ENCODE measurements around the gene TRIOBP. TPM values are rescaled to one million over a fixed set of nuclear protein-coding genes. Genes with fewer than 3 reads are reported as not detected.

Gene TRIOBP
- total and polyA plus RNA-seq, 2 of the 13 experiments (the other 11 are each of a cell fraction or from before 2014, with no cell fraction given): 6.1 to 15.4 TPM

- TF ChIP-seq ZNF770 (CRISPR knock-in tag; IDR thresholded peaks at IDR 0.05): peak; percentile 20; the same call in 1 of the 2 replicates
- TF ChIP-seq ELF4 (CRISPR knock-in tag; IDR thresholded peaks at IDR 0.05; ENCODE audit: borderline replicate concordance): no peak
- TF ChIP-seq ZNF326 (CRISPR knock-in tag; IDR thresholded peaks at IDR 0.05; ENCODE audit: borderline replicate concordance): no peak
- no peak for TF ChIP-seq ZUFSP (CRISPR knock-in tag; IDR thresholded peaks at IDR 0.05; ENCODE audit: borderline replicate concordance)
- TF ChIP-seq MAF1 (CRISPR knock-in tag; IDR thresholded peaks at IDR 0.05; ENCODE audit: borderline replicate concordance): no peak
- TF ChIP-seq ZNF235 (CRISPR knock-in tag; IDR thresholded peaks at IDR 0.05; ENCODE audit: borderline replicate concordance): no peak
- no peak for TF ChIP-seq BCLAF1 (IDR thresholded peaks at IDR 0.05)
- no peak for TF ChIP-seq NFIB (CRISPR knock-in tag; IDR thresholded peaks at IDR 0.05; ENCODE audit: borderline replicate concordance)
- TF ChIP-seq WIZ (CRISPR knock-in tag; IDR thresholded peaks at IDR 0.05): no peak
- TF ChIP-seq IKZF5 (CRISPR knock-in tag; IDR thresholded peaks at IDR 0.05): no peak
- TF ChIP-seq ZNF263 (CRISPR knock-in tag; IDR thresholded peaks at IDR 0.05): peak; percentile 67
- TF ChIP-seq SALL1 (CRISPR knock-in tag; IDR thresholded peaks at IDR 0.05): peak; percentile 70
- peak; percentile 34; the same call in 1 of the 2 replicates for TF ChIP-seq BCL6 (CRISPR knock-in tag; IDR thresholded peaks at IDR 0.05)
- no peak for TF ChIP-seq KDM5B (CRISPR knock-in tag; IDR thresholded peaks at IDR 0.05; ENCODE audit: borderline replicate concordance)
- TF ChIP-seq KAT2B (IDR thresholded peaks at IDR 0.05; ENCODE audit: borderline replicate concordance, low read depth, low read length): no peak
- TF ChIP-seq ZNF331 (CRISPR knock-in tag; IDR thresholded peaks at IDR 0.05): peak; percentile 61
- 0 out of 2 replicates have a peak, but pooled peaks have one; percentile 19 for TF ChIP-seq SIX4 (CRISPR knock-in tag; IDR thresholded peaks at IDR 0.05)
- no peak for TF ChIP-seq ZNF639 (CRISPR knock-in tag; conservative IDR thresholded peaks at IDR 0.05)
- no peak for TF ChIP-seq SATB2 (CRISPR knock-in tag; IDR thresholded peaks at IDR 0.05)
- TF ChIP-seq BHLHE40 (IDR thresholded peaks at IDR 0.05; ENCODE audit: low read length): no peak
Observed at GRCh38 chr22:37734964-37735451, 38.2 kb downstream of the TRIOBP start (continued).
